ENCODE results near the gene GH1. TPM values are rescaled to one million over a fixed set of nuclear protein-coding genes. Genes with fewer than 3 reads are reported as not detected.
"Not testable (repeated sequence)": the region's sequence is repeated elsewhere in the genome, so short reads cannot be mapped to it uniquely, and the experiment has no call there.

GH1 gene
- polyA plus RNA-seq, 4 donors = not detected

DNA sequence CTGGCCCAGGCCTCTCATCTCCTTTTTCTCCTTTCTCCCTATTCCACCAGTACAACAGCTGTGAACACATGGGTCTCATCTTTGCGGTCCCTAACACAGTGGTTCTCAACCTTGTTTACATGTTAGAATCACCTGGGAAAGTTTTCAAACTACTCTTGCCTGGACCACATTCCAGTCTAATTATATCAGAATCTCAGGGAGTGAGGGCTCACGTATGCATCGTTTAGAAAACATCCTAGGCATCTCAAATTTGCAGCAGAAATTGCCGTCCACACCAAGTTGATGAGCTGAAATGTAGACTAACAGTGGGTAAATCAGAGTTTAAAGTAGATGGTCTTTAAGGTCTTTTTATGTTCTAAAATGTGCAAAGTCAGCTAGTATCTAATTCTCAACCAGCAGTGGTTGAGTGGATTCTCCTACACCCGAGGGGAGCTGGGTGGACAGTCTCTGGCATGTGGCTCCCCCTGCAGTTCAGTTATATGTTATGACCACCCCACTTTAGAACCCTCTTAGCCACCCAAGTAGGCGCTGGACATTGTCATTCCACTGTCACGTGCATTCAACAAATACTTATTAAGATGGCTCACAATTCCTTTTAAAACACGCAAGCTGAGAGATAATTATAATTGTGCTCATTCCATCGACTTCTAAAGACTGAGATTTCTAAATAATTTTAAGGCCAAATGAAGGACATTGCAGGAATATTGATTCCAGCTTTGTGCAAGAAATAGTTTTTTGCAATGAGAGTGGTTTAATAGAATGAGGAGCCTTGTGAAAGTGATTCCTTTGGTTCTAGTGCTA is 48.9 kb downstream of the GH1 start:
- not testable (repeated sequence) for DNase-seq (ENCODE audit: low read depth in 4 of 4, low spot score in 3 of 4)

Other genes starting within 250 kb of the GH1 start
- gene LIMD2, start 218.7 kb downstream of the GH1 start, polyA plus RNA-seq (ENCODE audit: insufficient read length in 4 of 4) = 10 to 100 TPM; 22.5 to 34.8 (median 25.4) TPM
- 10 to 100 TPM; 39.5 to 51.2 (median 41.8) TPM for gene STRADA, start 177.0 kb downstream of the GH1 start, polyA plus RNA-seq (ENCODE audit: insufficient read length in 4 of 4)
- 100 to 1,000 TPM; 104 to 120 (median 113) TPM for gene CCDC47, start 145.2 kb downstream of the GH1 start, polyA plus RNA-seq (ENCODE audit: insufficient read length in 4 of 4)
- 100 to 1,000 TPM; 141 to 199 (median 177) TPM for gene DDX42, start 144.7 kb downstream of the GH1 start, polyA plus RNA-seq (ENCODE audit: insufficient read length in 4 of 4)
- 100 to 1,000 TPM; 179 to 189 (median 184) TPM for gene PSMC5, start 91.4 kb downstream of the GH1 start, polyA plus RNA-seq (ENCODE audit: insufficient read length in 4 of 4)
- 10 to 100 TPM; 56.2 to 69.1 (median 60.3) TPM for gene FTSJ3, start 91.2 kb downstream of the GH1 start, polyA plus RNA-seq (ENCODE audit: insufficient read length in 4 of 4)
- gene SMARCD2, start 76.2 kb downstream of the GH1 start, polyA plus RNA-seq (ENCODE audit: insufficient read length in 4 of 4) = 10 to 100 TPM; 53.2 to 60.0 (median 56.6) TPM
- gene CSH2, start 45.2 kb downstream of the GH1 start, polyA plus RNA-seq (ENCODE audit: insufficient read length in 4 of 4) = 1 to 10 TPM in 1 of 4 donors, not detected in 3; 2.4 TPM
- not detected for gene GH2, start 36.9 kb downstream of the GH1 start, polyA plus RNA-seq (ENCODE audit: insufficient read length in 4 of 4)
- 1 to 10 TPM in 2 of 4 donors, under 1 TPM in 1, not detected in 1; 0.98 to 5.2 (median 1.3) TPM for gene CSH1, start 22.3 kb downstream of the GH1 start, polyA plus RNA-seq (ENCODE audit: insufficient read length in 4 of 4)
- not detected for gene CSHL1, start 7.6 kb downstream of the GH1 start, polyA plus RNA-seq (ENCODE audit: insufficient read length in 4 of 4)
- gene CD79B, start 13.5 kb upstream of the GH1 start, polyA plus RNA-seq (ENCODE audit: insufficient read length in 4 of 4) = 1 to 10 TPM; 2.1 to 3.2 (median 2.3) TPM
- 1 to 10 TPM in 2 of 4 donors, under 1 TPM in 2; 0.72 to 1.3 (median 1.0) TPM for gene SCN4A, start 54.1 kb upstream of the GH1 start, polyA plus RNA-seq (ENCODE audit: insufficient read length in 4 of 4)
- 1 to 10 TPM; 3.4 to 4.0 (median 3.7) TPM for gene PRR29, start 79.5 kb upstream of the GH1 start, polyA plus RNA-seq (ENCODE audit: insufficient read length in 4 of 4)
- gene ICAM2, start 101.8 kb upstream of the GH1 start, polyA plus RNA-seq (ENCODE audit: insufficient read length in 4 of 4) = 10 to 100 TPM; 28.7 to 32.6 (median 31.1) TPM
- gene ERN1, start 211.3 kb upstream of the GH1 start, polyA plus RNA-seq (ENCODE audit: insufficient read length in 4 of 4) = 10 to 100 TPM in 2 of 4 donors, 1 to 10 TPM in 2; 8.8 to 10.7 (median 9.5) TPM